PC-3 (cell line): Measurements from ENCODE around the gene GCC2. TPM values are rescaled to one million over a fixed set of nuclear protein-coding genes. Genes with fewer than 3 reads are reported as not detected.

ENCODE experiments used
- ATAC-seq: fragments of 200-7000 bp; cut with Tn5 transposase; 2 replicates; pipeline ENCODE4 v1.9.1; 2020; ENCODE audit warnings: mild to moderate bottlenecking, moderate library complexity
- BruUV-seq: library from RNA; stranded (reverse); fragments of 400-500 nt; replicated peaks from 2 replicates; lab custom pipeline; 2021; lab: Mats Ljungman, UMichigan
- CTCF ChIA-PET: fragments of 300-600 bp; sonication (Branson Sonifier 250); formaldehyde crosslinking; loops from one replicate; lab custom pipeline; 2022; ENCODE audit warnings: antibody characterized with exemption; lab: Charles Lee
- POLR2A ChIA-PET: fragments of 300-600 bp; sonication (Branson Sonifier 250); formaldehyde crosslinking; loops from one replicate; lab custom pipeline; 2022; ENCODE audit warnings: antibody characterized with exemption; ENCODE audit not compliant: unreplicated experiment; lab: Charles Lee
- DNase-seq: peaks from one replicate; pipeline ENCODE4 v3.0.0-alpha.2; 2015
- H2AFZ ChIP-seq: fragments of 300-600 bp; sonication (generic); 2 replicates; pipeline ENCODE4 v1.6.0; 2016; ENCODE audit warnings: antibody characterized with exemption, low read length
- H3F3A ChIP-seq: fragments of 300-600 bp; sonication (generic); one replicate; pipeline ENCODE4 v1.6.0; 2017; ENCODE audit warnings: antibody characterized with exemption, low read length, control low read depth, mild to moderate bottlenecking; ENCODE audit not compliant: unreplicated experiment
- H3K27ac ChIP-seq: fragments of 300-600 bp; sonication (generic); 2 replicates; pipeline ENCODE4 v1.5.1; 2016; ENCODE audit warnings: mild to moderate bottlenecking, low read length
- H3K27me3 ChIP-seq: fragments of 300-600 bp; sonication (generic); 2 replicates; pipeline ENCODE4 v1.6.1; 2016; ENCODE audit warnings: low read length, mixed read lengths
- H3K36me3 ChIP-seq: fragments of 300-600 bp; sonication (generic); 2 replicates; pipeline ENCODE4 v1.6.1; 2016; ENCODE audit warnings: low read depth, mixed run types, low read length, mixed read lengths
- H3K4me1 ChIP-seq: fragments of 300-600 bp; sonication (generic); 2 replicates; pipeline ENCODE4 v1.5.1; 2016; ENCODE audit warnings: low read length; ENCODE audit not compliant: insufficient read depth
- H3K4me2 ChIP-seq: fragments of 300-600 bp; sonication (generic); 2 replicates; pipeline ENCODE4 v1.6.0; 2016; ENCODE audit warnings: low read length
- H3K4me3 ChIP-seq: fragments of 300-600 bp; sonication (generic); 2 replicates; pipeline ENCODE4 v1.5.1; 2016; ENCODE audit warnings: mild to moderate bottlenecking, low read length, mixed read lengths
- H3K79me2 ChIP-seq: fragments of 300-600 bp; sonication (generic); 2 replicates; pipeline ENCODE4 v1.6.1; 2017; ENCODE audit warnings: low read length, mixed read lengths
- H3K9ac ChIP-seq: fragments of 300-600 bp; sonication (generic); 2 replicates; pipeline ENCODE4 v1.6.0; 2016; ENCODE audit warnings: mild to moderate bottlenecking, low read length
- H3K9me2 ChIP-seq: fragments of 300-600 bp; sonication (generic); replicated peaks from 2 replicates; pipeline ENCODE4 v1.6.1; 2016; ENCODE audit warnings: mixed run types, low read length, mixed read lengths
- H3K9me3 ChIP-seq: fragments of 300-600 bp; sonication (generic); 2 replicates; pipeline ENCODE4 v1.6.1; 2016; ENCODE audit warnings: low read length, mixed read lengths
- H4K20me1 ChIP-seq: fragments of 300-600 bp; sonication (generic); 2 replicates; pipeline ENCODE4 v1.6.1; 2016; ENCODE audit warnings: low read length, mixed read lengths
- EZH2 ChIP-seq: fragments of 300-600 bp; sonication (generic); IDR thresholded peaks from one replicate; pipeline ENCODE4 v1.6.1; 2017; ENCODE audit warnings: antibody characterized with exemption, mild to moderate bottlenecking, low read length; ENCODE audit not compliant: unreplicated experiment
- EZH2phosphoT487 ChIP-seq: fragments of 300-600 bp; sonication (generic); IDR thresholded peaks from 2 replicates; pipeline ENCODE4 v1.6.1; 2018; ENCODE audit warnings: mild to moderate bottlenecking, antibody characterized with exemption, low read length, borderline replicate concordance
- intact Hi-C: fragments of 100-400 bp; cut with micrococcal nuclease; formaldehyde crosslinking; loops from 2 replicates; pipeline ENCODE4 v1.9.0; 2023
- total RNA-seq: library from RNA; depleted of rRNA; stranded (reverse); fragments of >200 nt; gene quantifications from 2 replicates; pipeline ENCODE4 v1.2.3, GENCODE V29; 2014
- TF ChIP-seq, protein P1 (sequence below): fragments of 300-600 bp; sonication (generic); conservative IDR thresholded peaks from 2 replicates; pipeline ENCODE4 v1.5.1; 2017; ENCODE audit warnings: antibody characterized with exemption, low read depth, mild to moderate bottlenecking, low read length

The GCC2 gene
- total RNA-seq, 1 experiment from 2014 or later: 10.1 TPM

DNA sequence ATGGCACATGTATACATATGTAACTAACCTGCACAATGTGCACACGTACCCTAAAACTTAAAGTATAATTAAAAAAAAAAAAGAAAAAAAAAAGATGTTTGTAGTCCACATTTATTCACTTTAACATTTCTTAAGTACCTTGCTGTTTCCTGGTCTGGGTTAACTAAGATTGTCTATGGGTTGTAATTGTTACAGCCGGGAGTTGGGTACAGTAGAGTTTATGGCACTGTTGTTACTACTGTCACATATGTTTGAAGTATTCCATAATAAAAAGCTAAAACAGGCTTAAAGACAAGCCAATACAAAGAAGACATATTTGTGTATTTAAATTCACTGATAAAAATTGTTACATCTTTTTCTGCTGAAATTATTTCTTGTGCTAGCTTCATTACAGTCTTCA lies 36.2 kb downstream of the GCC2 start:
- CTCF ChIA-PET: no interaction called here
- no TSS peak for BruUV-seq
- intact Hi-C loops: loop anchor here (5.0 kb wide), 1 partner anchor 133 kb away; no protein-coding TSS in a partner anchor

DNA sequence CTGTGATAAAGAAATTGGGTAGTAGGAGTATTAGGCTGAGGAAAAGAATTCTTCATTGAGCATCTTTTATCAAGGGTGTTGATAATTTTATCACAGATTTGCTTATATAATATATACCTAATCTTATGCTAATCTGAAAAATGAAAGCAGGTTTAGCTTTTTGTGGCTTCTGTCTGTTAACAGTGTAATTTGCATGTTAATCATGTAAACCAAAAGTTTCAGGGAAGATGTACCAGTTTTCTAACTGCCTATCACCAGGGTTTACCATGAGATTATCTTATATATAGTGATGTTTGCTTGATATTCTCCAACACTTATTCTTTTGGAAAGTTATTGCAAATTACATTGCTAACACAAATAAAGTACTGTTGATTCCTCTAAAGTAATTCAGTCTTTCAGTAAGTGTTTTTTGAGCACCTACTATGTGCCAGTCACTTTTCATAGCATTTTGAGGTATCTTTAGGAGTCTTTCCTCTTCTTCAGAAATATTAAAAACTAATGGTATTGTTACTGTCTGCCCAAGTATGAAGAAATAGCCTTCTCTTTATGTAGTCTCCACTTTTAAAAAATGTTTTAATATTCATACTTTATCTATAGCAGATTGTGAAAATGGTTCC lies 41.6 kb downstream of the GCC2 start:
- POLR2A ChIA-PET: no interaction called here
- H3K27ac ChIP-seq: no peak overlapping the region

More for the DNA sequence above, 36.2 kb downstream of the GCC2 start:
- Histone ChIP-seq H3K4me3 (no peak overlapping the region), H3K4me2 (no peak overlapping the region), H3K9me2 (no peaks in the 10 kb centered on the region), H3F3A (no peaks in the 10 kb centered on the region), H2AFZ (no peak overlapping the region), H3K27ac (no peak overlapping the region), H3K9ac (no peak overlapping the region), H3K4me1 (no peaks in the 10 kb centered on the region), H3K36me3 (peaks cover 16% of the 10 kb centered on the region), H4K20me1 (no peaks in the 10 kb centered on the region), H3K27me3 (no peaks in the 10 kb centered on the region), H3K79me2 (no peaks in the 10 kb centered on the region), H3K9me3 (no peaks in the 10 kb centered on the region)
- TF ChIP-seq, protein P1, sequence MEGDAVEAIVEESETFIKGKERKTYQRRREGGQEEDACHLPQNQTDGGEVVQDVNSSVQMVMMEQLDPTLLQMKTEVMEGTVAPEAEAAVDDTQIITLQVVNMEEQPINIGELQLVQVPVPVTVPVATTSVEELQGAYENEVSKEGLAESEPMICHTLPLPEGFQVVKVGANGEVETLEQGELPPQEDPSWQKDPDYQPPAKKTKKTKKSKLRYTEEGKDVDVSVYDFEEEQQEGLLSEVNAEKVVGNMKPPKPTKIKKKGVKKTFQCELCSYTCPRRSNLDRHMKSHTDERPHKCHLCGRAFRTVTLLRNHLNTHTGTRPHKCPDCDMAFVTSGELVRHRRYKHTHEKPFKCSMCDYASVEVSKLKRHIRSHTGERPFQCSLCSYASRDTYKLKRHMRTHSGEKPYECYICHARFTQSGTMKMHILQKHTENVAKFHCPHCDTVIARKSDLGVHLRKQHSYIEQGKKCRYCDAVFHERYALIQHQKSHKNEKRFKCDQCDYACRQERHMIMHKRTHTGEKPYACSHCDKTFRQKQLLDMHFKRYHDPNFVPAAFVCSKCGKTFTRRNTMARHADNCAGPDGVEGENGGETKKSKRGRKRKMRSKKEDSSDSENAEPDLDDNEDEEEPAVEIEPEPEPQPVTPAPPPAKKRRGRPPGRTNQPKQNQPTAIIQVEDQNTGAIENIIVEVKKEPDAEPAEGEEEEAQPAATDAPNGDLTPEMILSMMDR: no peak
- no peak for TF ChIP-seq EZH2
- no peak for TF ChIP-seq EZH2phosphoT487
- ATAC-seq (no peak), DNase-seq (no peak)
- POLR2A ChIA-PET: no interaction called here

More for the DNA sequence above, 41.6 kb downstream of the GCC2 start:
- BruUV-seq: no TSS peak
- no peaks in the 10 kb centered on the region for H3K9me3 ChIP-seq
- no peaks in the 10 kb centered on the region for H3K79me2 ChIP-seq
- no peak overlapping the region for H3K4me2 ChIP-seq
- TF ChIP-seq, protein P1: no peak
- TF ChIP-seq EZH2phosphoT487 (no peak), EZH2 (no peak)
- ATAC-seq: no peak
- H3K27me3 ChIP-seq: no peaks in the 10 kb centered on the region
- intact Hi-C loops: loop anchor here (2.0 kb wide), 1 partner anchor 94 kb away; no protein-coding TSS in a partner anchor
- CTCF ChIA-PET: no interaction called here
- H2AFZ ChIP-seq: no peak overlapping the region
- DNase-seq: no peak
- H3K36me3 ChIP-seq: peaks cover 3% of the 10 kb centered on the region; the same call in 1 of the 2 replicates
- no peaks in the 10 kb centered on the region for H3K9me2 ChIP-seq
- H3K9ac ChIP-seq: no peak overlapping the region
- no peak overlapping the region for H3K4me3 ChIP-seq
- no peaks in the 10 kb centered on the region for H3K4me1 ChIP-seq
- no peaks in the 10 kb centered on the region for H4K20me1 ChIP-seq
- no peaks in the 10 kb centered on the region for H3F3A ChIP-seq
